GM19043 (cell line): ENCODE measurements around the gene NDUFB3.

Source experiments
- ATAC-seq: cut with Tn5 transposase; IDR thresholded peaks from one replicate; pipeline ENCODE4 v1.9.1; 2021; ENCODE audit warnings: low read depth; ENCODE audit not compliant: unreplicated experiment

The NDUFB3 gene

GRCh38 chr2:201127152-201127511 lies 55.3 kb downstream of the NDUFB3 start:
- ATAC-seq = no peak

GRCh38 chr2:201127570-201127969 lies 55.8 kb downstream of the NDUFB3 start:
- no peak for ATAC-seq

- no peak for ATAC-seq
Measured at GRCh38 chr2:201128033-201128432, 56.2 kb downstream of the NDUFB3 start.

GRCh38 chr2:201128933-201129505 lies 57.2 kb downstream of the NDUFB3 start:
- no peak for ATAC-seq

GRCh38 chr2:201130524-201131186 lies 58.9 kb downstream of the NDUFB3 start:
- ATAC-seq = peak; percentile 24

- ATAC-seq = peak; percentile 36
Measured at GRCh38 chr2:201132518-201132917, 60.7 kb downstream of the NDUFB3 start.
